Panc1 (cell line): ENCODE measurements around the gene TGM1.

Experiments
- CTCF ChIP-seq: fragments of 450-650 bp; IDR thresholded peaks from 2 replicates; pipeline ENCODE4 v1.5.1; 2017; ENCODE audit warnings: mild to moderate bottlenecking
- POLR2AphosphoS5 ChIP-seq: IDR thresholded peaks from 2 replicates; pipeline ENCODE4 v1.6.1; 2012; ENCODE audit warnings: mild to moderate bottlenecking, low read depth, low read length, moderate library complexity
- SIN3A ChIP-seq: IDR thresholded peaks from 2 replicates; pipeline ENCODE4 v1.6.1; 2012; ENCODE audit warnings: low read depth, mild to moderate bottlenecking, low read length, moderate library complexity, borderline replicate concordance; ENCODE audit not compliant: insufficient read depth
- TCF7L2 ChIP-seq: IDR thresholded peaks from 2 replicates; pipeline ENCODE4 v1.6.1; 2011; ENCODE audit warnings: mild to moderate bottlenecking, low read depth, low read length, inconsistent platforms

- TF ChIP-seq CTCF (no peak), POLR2AphosphoS5 (no peak), TCF7L2 (no peak), SIN3A (no peak)
Measured at GRCh38 chr14:24249230-24250021, 13.6 kb downstream of the TGM1 start.
